Tibial artery (tissue), 4 donors: Measurements from ENCODE around the gene IFNGR2.

Experiments used
- DNase-seq, 2 donors: peaks; one replicate each; pipeline ENCODE4 v3.0.0-alpha.2; 2019
- H3K27ac ChIP-seq, 2 donors: fragments of 200-600 bp; sonication (generic) in 1 of 2; 1 replicate in 1 of 2; 2 replicates in 1 of 2; pipeline ENCODE4 v1.5.1; 2018 to 2019; ENCODE audit warnings: mild to moderate bottlenecking in 1 of 2
- H3K27me3 ChIP-seq, 2 donors: fragments of 200-600 bp; sonication (generic) in 1 of 2; one replicate each; pipeline versions ENCODE4 v1.5.1 to v1.6.0; 2016 to 2019
- H3K36me3 ChIP-seq, 3 donors: fragments of 200-600 bp; sonication (generic) in 2 of 3; one replicate each; pipeline ENCODE4 v1.5.1; 2016 to 2019; ENCODE audit warnings: mild to moderate bottlenecking in 2 of 3
- H3K4me1 ChIP-seq, 4 donors: fragments of 200-600 bp; sonication (generic) in 2 of 4; 1 replicate in 3 of 4; 2 replicates in 1 of 4; pipeline ENCODE4 v1.5.1; 2016 to 2019
- H3K4me3 ChIP-seq, 2 donors: fragments of 200-600 bp; sonication (generic) in 1 of 2; 1 replicate in 1 of 2; 2 replicates in 1 of 2; pipeline ENCODE4 v1.5.1; 2018 to 2019; ENCODE audit warnings: mild to moderate bottlenecking in 2 of 2
- H3K9me3 ChIP-seq, 3 donors: fragments of 200-600 bp; sonication (generic) in 1 of 3; one replicate each; pipeline ENCODE4 v1.5.1; 2016 to 2019
- CTCF ChIP-seq, 2 experiments: fragments of 200-600 bp in 1 of 2; fragments of 450-650 bp in 1 of 2; IDR thresholded peaks; one replicate each; pipeline ENCODE4 v1.5.1; 2017 to 2019; ENCODE audit warnings: antibody characterized with exemption in 2 of 2, mild to moderate bottlenecking in 1 of 2, moderate library complexity in 1 of 2
- intact Hi-C: fragments of 100-400 bp; cut with DNase I; formaldehyde crosslinking; loops from one replicate; pipeline ENCODE4 v1.15.0; 2023; ENCODE audit warnings: low total_unique reads

Gene IFNGR2

GRCh38 chr21:33395891-33396331 lies 7.3 kb upstream of the IFNGR2 start:
- Histone ChIP-seq H3K27me3 (no peaks in the 10 kb centered on the region), H3K36me3 (no peaks in the 10 kb centered on the region), H3K4me1 (peaks cover 0 to 35% (median 15%) of the 10 kb centered on the region in 4 donors), H3K9me3 (no peaks in the 10 kb centered on the region), H3K27ac (peak overlapping the region in 1 of 2 donors; percentile 61), H3K4me3 (no peak overlapping the region)
- TF ChIP-seq CTCF (IDR thresholded peaks at IDR 0.05) = no peak
- intact Hi-C loops = no loop called here
- DNase-seq = no peak

- Histone ChIP-seq H3K4me1 (peaks cover 0 to 39% (median 15%) of the 10 kb centered on the region in 4 donors), H3K27me3 (no peaks in the 10 kb centered on the region), H3K4me3 (no peak overlapping the region), H3K36me3 (no peaks in the 10 kb centered on the region), H3K27ac (peak overlapping the region; percentile 50 to 61), H3K9me3 (no peaks in the 10 kb centered on the region)
- no peak for DNase-seq
- intact Hi-C loops = no loop called here
- TF ChIP-seq CTCF (IDR thresholded peaks at IDR 0.05) = no peak
Observed at GRCh38 chr21:33396436-33396835, 6.8 kb upstream of the IFNGR2 start.

GRCh38 chr21:33396951-33397350 lies 6.3 kb upstream of the IFNGR2 start:
- no peaks in the 10 kb centered on the region for H3K36me3 ChIP-seq
- no peak for TF ChIP-seq CTCF (IDR thresholded peaks at IDR 0.05)
- H3K4me3 ChIP-seq = no peak overlapping the region
- peaks cover 0 to 40% (median 15%) of the 10 kb centered on the region in 4 donors for H3K4me1 ChIP-seq
- intact Hi-C loops = no loop called here
- H3K9me3 ChIP-seq = no peaks in the 10 kb centered on the region
- DNase-seq = no peak
- H3K27me3 ChIP-seq = no peaks in the 10 kb centered on the region
- H3K27ac ChIP-seq = peak overlapping the region; percentile 50 to 61

- Histone ChIP-seq H3K27ac (peak overlapping the region in 1 of 2 donors; percentile 61), H3K4me3 (no peak overlapping the region), H3K36me3 (no peaks in the 10 kb centered on the region), H3K4me1 (peaks cover 0 to 44% (median 19%) of the 10 kb centered on the region in 4 donors), H3K9me3 (no peaks in the 10 kb centered on the region), H3K27me3 (no peaks in the 10 kb centered on the region)
- DNase-seq = no peak
- no peak for TF ChIP-seq CTCF (IDR thresholded peaks at IDR 0.05)
- intact Hi-C loops = no loop called here
Observed at GRCh38 chr21:33397717-33398116, 5.5 kb upstream of the IFNGR2 start.

GRCh38 chr21:33398361-33398760 lies 4.9 kb upstream of the IFNGR2 start:
- intact Hi-C loops = no loop called here
- DNase-seq = no peak

More at GRCh38 chr21:33398361-33398760, 4.9 kb upstream of the IFNGR2 start:
- Histone ChIP-seq H3K36me3 (no peaks in the 10 kb centered on the region), H3K27me3 (no peaks in the 10 kb centered on the region), H3K9me3 (no peaks in the 10 kb centered on the region), H3K27ac (no peak overlapping the region), H3K4me1 (peaks cover 0 to 38% (median 21%) of the 10 kb centered on the region in 4 donors), H3K4me3 (no peak overlapping the region)
- no peak for TF ChIP-seq CTCF (IDR thresholded peaks at IDR 0.05)
